HAP-1 (cell line): ENCODE results near the gene NSMCE4A.
"Not testable (repeated sequence)": the region's sequence is repeated elsewhere in the genome, so short reads cannot be mapped to it uniquely, and the experiment has no call there.

ENCODE experiments used
- DNase-seq, 2 experiments: peaks; one replicate each; pipeline ENCODE4 v3.0.0-alpha.2; 2016 to 2020; ENCODE audit warnings: low spot score in 2 of 2
- H3K27me3 ChIP-seq: fragments of 250-450 bp; sonication (Bioruptor Pico); 2 replicates; pipeline ENCODE4 v1.5.1; 2020; ENCODE audit warnings: low read depth, mild to moderate bottlenecking, moderate library complexity
- H3K36me3 ChIP-seq: fragments of 250-450 bp; sonication (Bioruptor Pico); replicated peaks from 2 replicates; pipeline ENCODE4 v1.5.1; 2020; ENCODE audit warnings: mild to moderate bottlenecking
- H3K4me1 ChIP-seq: fragments of 250-450 bp; sonication (Bioruptor Pico); 2 replicates; pipeline ENCODE4 v1.5.1; 2020; ENCODE audit warnings: mild to moderate bottlenecking
- H3K4me3 ChIP-seq: fragments of 250-450 bp; sonication (Bioruptor Pico); 2 replicates; pipeline ENCODE4 v1.5.1; 2020; ENCODE audit warnings: mild to moderate bottlenecking, moderate library complexity
- H3K9me3 ChIP-seq: fragments of 250-450 bp; sonication (Bioruptor Pico); 2 replicates; pipeline ENCODE4 v1.5.1; 2020; ENCODE audit warnings: mild to moderate bottlenecking, moderate library complexity
- in situ Hi-C: fragments of 300-500 bp; cut with MboI; formaldehyde crosslinking; loops from 3 replicates; pipeline ENCODE4 v1.14.3; 2020; ENCODE audit warnings: low sequenced_read_pairs, inconsistent platforms, mixed read lengths

Gene NSMCE4A

GRCh38 chr10:122007415-122007814 lies 32.4 kb upstream of the NSMCE4A start:
- no peaks in the 10 kb centered on the region for H3K4me1 ChIP-seq
- no peaks in the 10 kb centered on the region for H3K36me3 ChIP-seq
- no peaks in the 10 kb centered on the region for H3K27me3 ChIP-seq
- no peaks in the 10 kb centered on the region; the same call in 1 of the 2 replicates for H3K9me3 ChIP-seq
- in situ Hi-C loops, result no loop called here
- no peak overlapping the region for H3K4me3 ChIP-seq
- DNase-seq, result no peak

DNA sequence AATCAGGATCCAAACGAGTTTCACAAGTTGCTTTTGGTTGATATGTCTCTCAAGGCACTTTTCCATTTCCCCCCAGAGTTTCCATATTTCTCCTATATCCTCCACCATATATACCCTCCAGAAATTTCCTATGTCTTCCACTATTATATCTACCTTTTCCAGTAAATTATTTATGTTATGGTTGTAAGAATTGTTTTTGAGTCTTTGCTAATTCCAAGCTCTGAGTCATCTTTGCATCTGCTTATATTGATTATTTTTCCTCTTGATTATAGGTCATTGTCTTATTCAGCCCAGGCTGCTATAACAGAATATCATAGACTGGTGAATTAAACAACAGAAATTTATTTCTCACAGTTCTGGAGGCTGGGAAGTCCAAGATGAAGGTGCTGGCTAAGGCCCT lies 26.7 kb upstream of the NSMCE4A start:
- Histone ChIP-seq H3K9me3 (no peaks in the 10 kb centered on the region; the same call in none of the 2 replicates), H3K4me3 (no peak overlapping the region)
- in situ Hi-C loops, result no loop called here

DNA sequence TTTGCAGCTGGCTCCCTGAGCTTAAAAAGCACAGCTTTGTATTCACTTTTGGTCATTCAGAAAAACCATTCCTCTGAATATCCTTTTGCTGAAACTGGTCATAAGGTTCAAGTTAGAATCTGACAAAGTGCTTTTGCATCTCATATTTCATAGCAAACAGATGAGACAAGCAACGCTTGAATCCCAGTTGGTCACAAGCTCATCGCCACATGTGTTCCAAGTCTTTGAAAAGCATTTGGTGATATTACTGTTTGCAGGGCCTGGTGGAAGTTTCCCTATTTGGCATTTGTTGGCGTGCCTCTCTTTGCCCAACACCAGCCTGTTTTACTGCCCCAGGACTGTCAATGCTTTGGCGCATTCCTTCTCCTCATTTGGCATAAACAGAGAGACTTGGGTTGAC lies 24.3 kb upstream of the NSMCE4A start:
- no peaks in the 10 kb centered on the region; the same call in none of the 2 replicates for H3K9me3 ChIP-seq
- H3K4me1 ChIP-seq, result no peaks in the 10 kb centered on the region
- in situ Hi-C loops, result no loop called here
- no peaks in the 10 kb centered on the region for H3K27me3 ChIP-seq
- H3K4me3 ChIP-seq, result no peak overlapping the region
- no peaks in the 10 kb centered on the region for H3K36me3 ChIP-seq
- DNase-seq, result no peak

More for the DNA sequence above, 26.7 kb upstream of the NSMCE4A start:
- Histone ChIP-seq H3K36me3 (no peaks in the 10 kb centered on the region), H3K27me3 (no peaks in the 10 kb centered on the region), H3K4me1 (no peaks in the 10 kb centered on the region)
- DNase-seq, result no peak

DNA sequence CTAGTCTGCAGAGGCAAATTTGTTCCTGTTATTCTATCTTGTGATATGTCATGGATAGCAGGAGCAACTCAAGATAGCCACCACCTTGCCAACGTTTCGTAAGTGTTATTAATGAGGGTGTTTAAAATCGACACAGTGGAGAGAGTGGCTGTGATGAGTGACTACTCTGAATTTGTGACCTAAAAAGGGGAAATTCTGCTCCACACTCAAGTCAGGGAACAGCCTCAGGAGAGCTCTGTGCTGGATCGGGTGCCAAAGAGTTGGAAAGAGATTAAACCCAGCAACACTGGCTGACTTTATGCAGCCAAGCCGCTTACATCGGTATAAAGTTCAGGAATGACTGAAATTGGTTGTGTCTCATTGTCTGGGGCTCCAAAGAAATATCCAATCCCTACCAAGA lies 23.4 kb upstream of the NSMCE4A start:
- Histone ChIP-seq H3K27me3 (no peaks in the 10 kb centered on the region), H3K9me3 (no peaks in the 10 kb centered on the region; the same call in none of the 2 replicates), H3K4me3 (no peak overlapping the region), H3K36me3 (no peaks in the 10 kb centered on the region), H3K4me1 (no peaks in the 10 kb centered on the region)
- DNase-seq, result no peak
- in situ Hi-C loops, result no loop called here

- H3K36me3 ChIP-seq, result no peaks in the 10 kb centered on the region
- no peaks in the 10 kb centered on the region for H3K9me3 ChIP-seq
- H3K27me3 ChIP-seq, result no peaks in the 10 kb centered on the region
- DNase-seq, result no peak
- H3K4me1 ChIP-seq, result no peaks in the 10 kb centered on the region
- H3K4me3 ChIP-seq, result no peak overlapping the region
- in situ Hi-C loops, result no loop called here
Observed at GRCh38 chr10:121994429-121994941, 19.5 kb upstream of the NSMCE4A start.

- H3K36me3 ChIP-seq, DNase-seq, H3K27me3 ChIP-seq, H3K4me3 ChIP-seq, in situ Hi-C loops, H3K4me1 ChIP-seq, H3K9me3 ChIP-seq: not testable (repeated sequence)
Observed at GRCh38 chr10:121991727-121992126, 16.7 kb upstream of the NSMCE4A start.

DNA sequence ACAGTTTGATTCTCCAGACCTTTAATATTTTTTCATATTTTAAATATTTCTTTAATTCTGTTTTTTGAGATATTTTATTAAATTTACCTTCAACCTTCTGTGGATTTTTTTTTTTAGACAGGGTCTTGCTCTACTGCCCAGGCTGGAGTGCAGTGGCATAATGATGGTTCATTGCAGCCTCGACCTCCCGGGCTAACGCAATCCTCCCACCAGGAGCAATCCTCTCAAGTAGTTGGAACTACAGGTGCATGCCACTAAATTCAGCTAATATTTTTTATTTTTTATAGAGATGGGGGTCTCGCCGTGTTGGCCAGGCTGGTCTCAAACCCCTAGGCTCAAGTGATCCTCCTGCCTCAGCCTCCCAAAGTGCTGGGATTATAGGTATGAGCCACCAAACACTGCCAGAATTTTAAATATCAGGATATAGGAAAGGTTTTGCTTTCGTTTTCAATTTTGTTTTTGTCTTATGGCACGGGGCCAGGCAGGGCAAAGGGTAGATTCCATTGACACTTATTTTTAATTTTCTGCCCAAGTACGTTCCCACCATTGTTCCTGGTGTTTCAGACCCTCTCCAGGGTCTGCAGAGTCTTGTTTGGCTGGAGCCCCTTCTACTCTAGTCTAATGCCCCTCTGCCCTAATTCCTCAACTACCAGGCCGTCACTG lies 15.1 kb upstream of the NSMCE4A start:
- in situ Hi-C loops, result no loop called here
- Histone ChIP-seq H3K9me3 (no peaks in the 10 kb centered on the region), H3K4me3 (no peak overlapping the region), H3K4me1 (no peaks in the 10 kb centered on the region), H3K36me3 (no peaks in the 10 kb centered on the region), H3K27me3 (no peaks in the 10 kb centered on the region)
- no peak for DNase-seq

GRCh38 chr10:121988361-121989324 lies 13.6 kb upstream of the NSMCE4A start, which contains the start of gene TACC2:
TACC2 (plus strand) TSS chr10:121989163; CDS start chr10:122021982, 32,819 bp downstream.
- no peaks in the 10 kb centered on the region for H3K36me3 ChIP-seq
- no peak within 1 kb of the TSS for H3K4me3 ChIP-seq
- no peaks in the 10 kb centered on the region for H3K4me1 ChIP-seq
- no peaks in the 10 kb centered on the region for H3K27me3 ChIP-seq
- in situ Hi-C loops, result no loop called here
- DNase-seq, result no peak
- peaks cover 6% of the 10 kb centered on the region; the same call in 1 of the 2 replicates for H3K9me3 ChIP-seq

DNA sequence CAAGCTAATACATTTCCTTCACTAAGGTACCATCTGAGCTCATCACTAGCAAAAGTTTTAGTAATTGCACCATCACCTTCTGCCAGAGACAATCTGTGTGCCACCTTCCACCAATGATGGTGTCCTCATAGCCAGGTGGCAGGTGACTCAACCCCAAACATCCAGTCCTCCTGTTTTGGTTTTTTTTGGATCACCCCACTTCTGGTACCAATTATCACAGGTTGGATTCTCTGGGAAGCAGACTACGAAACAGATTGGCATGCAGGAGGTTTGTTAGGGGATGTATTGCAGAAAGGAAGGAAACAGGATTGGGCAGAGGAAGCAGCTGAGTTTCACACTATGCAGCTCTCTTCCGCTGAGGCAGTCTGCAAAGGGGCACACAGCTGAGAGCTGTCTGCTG lies 9.4 kb upstream of the NSMCE4A start:
- Histone ChIP-seq H3K27me3 (no peaks in the 10 kb centered on the region), H3K9me3 (peaks cover 6% of the 10 kb centered on the region; the same call in 1 of the 2 replicates), H3K4me1 (no peaks in the 10 kb centered on the region), H3K4me3 (no peak overlapping the region), H3K36me3 (no peaks in the 10 kb centered on the region)
- in situ Hi-C loops, result no loop called here
- no peak for DNase-seq

DNA sequence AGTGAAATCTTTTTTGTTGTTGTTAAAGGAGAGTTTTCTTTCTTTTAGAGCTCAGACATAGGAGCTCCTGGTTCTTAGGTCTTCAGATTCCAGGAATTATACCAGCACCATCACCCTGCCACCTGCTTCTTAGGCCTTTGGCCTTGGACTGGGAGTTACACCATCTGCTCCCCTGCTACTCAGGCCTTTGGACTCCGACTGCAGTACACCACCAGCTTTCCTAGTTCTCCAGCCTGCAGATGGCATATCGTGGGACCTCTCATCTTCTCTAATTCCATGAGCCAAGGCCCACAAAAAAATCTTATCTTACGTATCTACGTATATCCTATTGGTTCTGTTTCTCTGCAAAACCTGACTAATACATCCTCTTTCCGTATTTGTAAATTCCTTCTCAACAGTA lies 8.8 kb upstream of the NSMCE4A start:
- H3K9me3 ChIP-seq, result peaks cover 6% of the 10 kb centered on the region; the same call in 1 of the 2 replicates
- no peak overlapping the region for H3K4me3 ChIP-seq
- no peaks in the 10 kb centered on the region for H3K36me3 ChIP-seq
- H3K27me3 ChIP-seq, result no peaks in the 10 kb centered on the region
- no peak for DNase-seq
- in situ Hi-C loops, result no loop called here
- H3K4me1 ChIP-seq, result no peaks in the 10 kb centered on the region

DNA sequence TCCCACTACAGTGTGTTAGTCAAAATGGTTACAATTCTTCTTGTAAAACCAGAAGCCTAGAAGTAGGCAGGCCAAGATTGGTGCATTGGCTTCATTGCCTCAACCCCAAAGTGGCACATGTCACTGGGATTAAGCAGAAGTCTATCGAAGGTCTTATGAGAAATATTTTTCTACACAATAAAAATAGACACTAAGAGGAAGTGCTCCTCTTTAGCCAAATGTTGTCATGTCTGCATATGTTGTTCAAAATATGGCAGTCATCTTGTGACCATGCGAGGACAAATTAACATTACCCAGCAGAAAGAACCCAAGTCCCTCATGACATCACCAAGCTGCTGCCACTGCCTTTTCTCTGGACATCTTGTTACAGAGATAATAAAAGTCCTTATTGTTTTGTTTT lies 6.3 kb upstream of the NSMCE4A start:
- no peak for DNase-seq
- Histone ChIP-seq H3K4me3 (no peak overlapping the region), H3K4me1 (no peaks in the 10 kb centered on the region), H3K27me3 (no peaks in the 10 kb centered on the region), H3K9me3 (peaks cover 13% of the 10 kb centered on the region), H3K36me3 (no peaks in the 10 kb centered on the region)
- in situ Hi-C loops, result no loop called here

- Histone ChIP-seq H3K4me3 (no peak overlapping the region), H3K36me3 (peaks cover 3% of the 10 kb centered on the region), H3K4me1 (peaks cover 3% of the 10 kb centered on the region; the same call in 1 of the 2 replicates), H3K9me3 (peaks cover 13% of the 10 kb centered on the region), H3K27me3 (no peaks in the 10 kb centered on the region)
- in situ Hi-C loops, result no loop called here
- no peak for DNase-seq
Observed at GRCh38 chr10:121978511-121978910, 3.5 kb upstream of the NSMCE4A start.

- Histone ChIP-seq H3K36me3 (peaks cover 7% of the 10 kb centered on the region), H3K4me3 (no peak overlapping the region), H3K4me1 (peaks cover 5% of the 10 kb centered on the region; the same call in 1 of the 2 replicates), H3K27me3 (no peaks in the 10 kb centered on the region), H3K9me3 (peaks cover 13% of the 10 kb centered on the region)
- in situ Hi-C loops, result no loop called here
- no peak for DNase-seq
Observed at GRCh38 chr10:121976607-121977006, 1.6 kb upstream of the NSMCE4A start.
